Vagina (tissue), 2 donors: ENCODE measurements around the gene TFRC.

Source experiments
- CTCF ChIP-seq, 3 experiments: fragments of 450-650 bp in 2 of 3; fragments of 200-600 bp in 1 of 3; sonication (generic) in 1 of 3; IDR thresholded peaks; one replicate each; pipeline ENCODE4 v1.5.1; 2017 to 2019; ENCODE audit warnings: antibody characterized with exemption in 3 of 3, mild to moderate bottlenecking in 2 of 3, moderate library complexity in 2 of 3
- POLR2A ChIP-seq, 2 donors: fragments of 450-650 bp; IDR thresholded peaks; one replicate each; pipeline ENCODE4 v1.6.1; 2017; ENCODE audit warnings: antibody characterized with exemption in 2 of 2, mild to moderate bottlenecking in 2 of 2, moderate library complexity in 2 of 2
- POLR2AphosphoS5 ChIP-seq, 2 donors: sonication (generic); formaldehyde crosslinking; IDR thresholded peaks; one replicate each; pipeline ENCODE4 v1.9.0; 2017; ENCODE audit warnings: antibody characterized with exemption in 2 of 2, mild to moderate bottlenecking in 2 of 2, low read depth in 1 of 2; ENCODE audit not compliant: insufficient read depth in 1 of 2

- TF ChIP-seq POLR2AphosphoS5 (IDR thresholded peaks at IDR 0.05; ENCODE audit: insufficient read depth in 1 of 2, low read depth in 1 of 2) (no peak), POLR2A (IDR thresholded peaks at IDR 0.05) (no peak), CTCF (IDR thresholded peaks at IDR 0.05) (no peak)
Measured at GRCh38 chr3:196122688-196123046, 40.8 kb upstream of the TFRC start.
